Measurements from ENCODE around the gene KCNF1.

KCNF1 gene

DNA sequence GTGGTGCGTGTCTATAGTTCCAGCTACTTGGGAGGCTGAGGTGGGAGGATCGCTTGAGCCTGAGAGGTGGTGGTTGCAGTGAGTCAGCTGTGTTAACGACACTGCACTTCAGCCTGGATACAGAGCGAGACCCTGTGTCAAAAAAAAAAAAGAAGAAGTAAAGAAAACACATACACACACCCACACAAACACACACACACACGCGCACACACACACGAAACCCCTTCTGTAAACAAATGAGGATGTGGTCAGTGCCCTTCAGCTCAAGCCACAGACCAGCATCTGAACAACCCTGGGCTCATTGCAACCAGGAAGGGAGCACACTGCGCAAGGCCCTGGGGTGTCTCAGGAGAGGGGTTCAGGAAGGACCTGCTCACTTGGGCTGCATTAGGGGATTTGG, 47.9 kb upstream of the KCNF1 start:
- H3K4me1 ChIP-seq (ENCODE audit: low read length) = peaks cover 29% of the 10 kb centered on the region
- peak overlapping the region; percentile 1; the same call in 1 of the 2 replicates for H3K27ac ChIP-seq (ENCODE audit: low read length)
- H4K20me1 ChIP-seq (ENCODE audit: insufficient read depth, low read length) = no peaks in the 10 kb centered on the region
- H3K9me2 ChIP-seq (replicated peaks; ENCODE audit: insufficient read depth, low read length) = no peaks in the 10 kb centered on the region
- no peak overlapping the region for H3K9ac ChIP-seq (ENCODE audit: low read length)
- no peak overlapping the region for H2AFZ ChIP-seq (ENCODE audit: low read length)
- TF ChIP-seq CTCF (IDR thresholded peaks at IDR 0.05; ENCODE audit: low read length) (no peak), EZH2 (optimal IDR thresholded peaks at IDR 0.05; ENCODE audit: low read depth, low read length) (no peak), EZH2phosphoT487 (IDR thresholded peaks at IDR 0.05; ENCODE audit: low read length) (no peak)
- H3K4me3 ChIP-seq (ENCODE audit: low read length) = peak overlapping the region; percentile 22; the same call in 1 of the 2 replicates
- H3F3A ChIP-seq (ENCODE audit: insufficient read depth, low read length) = peaks cover 20% of the 10 kb centered on the region
- no peaks in the 10 kb centered on the region for H3K9me3 ChIP-seq (replicated peaks; ENCODE audit: insufficient read depth, low read length)
- H3K27me3 ChIP-seq (replicated peaks; ENCODE audit: insufficient read depth, low read length) = peaks cover 19% of the 10 kb centered on the region
- peak; percentile 61 for DNase-seq
- peak overlapping the region; percentile 70 for H3K4me2 ChIP-seq (ENCODE audit: low read depth, low read length)
- no peaks in the 10 kb centered on the region for H3K79me2 ChIP-seq (ENCODE audit: low read length)
- no peaks in the 10 kb centered on the region for H3K36me3 ChIP-seq (replicated peaks; ENCODE audit: insufficient read depth, low read length)

DNA sequence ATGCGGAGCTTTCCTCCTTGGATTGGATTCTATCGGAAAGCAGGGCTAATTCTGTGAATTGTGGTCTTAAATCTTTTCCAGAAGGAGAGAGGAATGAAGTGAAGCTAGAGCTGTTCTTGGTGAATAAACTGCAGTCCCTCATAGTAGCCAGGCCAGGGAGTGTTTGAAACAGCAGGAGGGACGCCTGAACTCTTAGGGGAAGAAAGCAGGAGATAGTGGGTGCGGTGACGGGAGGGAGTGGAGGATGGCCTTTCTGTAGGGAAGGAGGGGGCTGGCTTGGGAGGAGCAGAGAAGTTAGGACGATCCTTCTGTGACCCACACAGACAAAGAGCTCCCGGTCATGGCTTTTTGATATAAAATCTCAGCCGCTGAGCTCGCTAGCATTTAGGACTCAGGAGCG, 47.5 kb upstream of the KCNF1 start:
- Histone ChIP-seq H3K79me2 (ENCODE audit: low read length) (no peaks in the 10 kb centered on the region), H3K27ac (ENCODE audit: low read length) (peak overlapping the region; percentile 62; the same call in 1 of the 2 replicates), H3K4me1 (ENCODE audit: low read length) (peaks cover 29% of the 10 kb centered on the region), H3K4me3 (ENCODE audit: low read length) (peak overlapping the region; percentile 22; the same call in 1 of the 2 replicates), H3F3A (ENCODE audit: insufficient read depth, low read length) (peaks cover 20% of the 10 kb centered on the region), H3K36me3 (replicated peaks; ENCODE audit: insufficient read depth, low read length) (no peaks in the 10 kb centered on the region), H3K27me3 (replicated peaks; ENCODE audit: insufficient read depth, low read length) (peaks cover 19% of the 10 kb centered on the region), H3K9ac (ENCODE audit: low read length) (no peak overlapping the region), H2AFZ (ENCODE audit: low read length) (no peak overlapping the region), H3K9me3 (replicated peaks; ENCODE audit: insufficient read depth, low read length) (no peaks in the 10 kb centered on the region), H4K20me1 (ENCODE audit: insufficient read depth, low read length) (no peaks in the 10 kb centered on the region), H3K4me2 (ENCODE audit: low read depth, low read length) (peak overlapping the region; percentile 70), H3K9me2 (replicated peaks; ENCODE audit: insufficient read depth, low read length) (no peaks in the 10 kb centered on the region)
- TF ChIP-seq EZH2phosphoT487 (IDR thresholded peaks at IDR 0.05; ENCODE audit: low read length) (no peak), EZH2 (optimal IDR thresholded peaks at IDR 0.05; ENCODE audit: low read depth, low read length) (no peak), CTCF (IDR thresholded peaks at IDR 0.05; ENCODE audit: low read length) (no peak)
- no peak for DNase-seq

DNA sequence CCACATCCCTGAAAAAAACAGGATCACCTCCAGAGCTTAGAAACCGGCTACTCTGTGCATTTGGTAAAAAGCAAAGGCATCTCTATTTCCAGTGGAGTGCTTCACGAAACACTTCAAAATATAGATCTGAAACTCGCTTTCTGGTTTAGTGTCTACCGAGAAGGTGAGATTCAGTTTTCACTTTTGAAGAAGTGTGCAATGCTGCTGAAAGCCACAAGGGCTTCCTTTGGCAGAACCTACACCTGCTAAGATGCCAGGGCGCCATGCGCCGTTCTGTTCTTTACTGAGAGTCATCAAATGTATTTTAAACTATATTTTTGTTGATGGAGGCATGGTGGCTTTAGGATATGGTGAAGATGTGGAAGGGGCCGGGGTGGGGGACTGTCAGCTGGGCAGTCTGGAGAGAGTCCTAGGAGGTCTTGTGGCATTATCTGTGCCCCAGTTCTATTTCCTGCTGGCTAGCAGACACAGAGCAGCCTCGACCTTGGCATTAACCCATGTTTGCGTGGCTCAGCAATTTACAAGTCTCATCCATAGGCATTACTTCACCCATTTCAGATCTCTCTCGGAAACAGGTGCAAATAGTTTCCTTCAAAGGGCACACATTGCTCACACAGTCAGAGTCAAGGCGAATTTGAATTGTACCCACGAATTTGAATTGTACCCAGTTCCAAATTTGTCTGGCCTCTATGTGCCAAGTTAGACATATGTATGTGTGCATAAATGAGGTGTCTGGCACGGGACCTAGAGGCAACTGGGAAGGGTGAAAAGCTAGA, 46.7 kb upstream of the KCNF1 start:
- Histone ChIP-seq H2AFZ (ENCODE audit: low read length) (peak overlapping the region; percentile 40), H3F3A (ENCODE audit: insufficient read depth, low read length) (peaks cover 20% of the 10 kb centered on the region), H3K27me3 (replicated peaks; ENCODE audit: insufficient read depth, low read length) (peaks cover 19% of the 10 kb centered on the region), H3K9me3 (replicated peaks; ENCODE audit: insufficient read depth, low read length) (no peaks in the 10 kb centered on the region), H3K36me3 (replicated peaks; ENCODE audit: insufficient read depth, low read length) (no peaks in the 10 kb centered on the region), H3K4me1 (ENCODE audit: low read length) (peaks cover 29% of the 10 kb centered on the region), H4K20me1 (ENCODE audit: insufficient read depth, low read length) (no peaks in the 10 kb centered on the region), H3K4me2 (ENCODE audit: low read depth, low read length) (peak overlapping the region; percentile 70), H3K27ac (ENCODE audit: low read length) (peak overlapping the region; percentile 62; the same call in 1 of the 2 replicates), H3K9me2 (replicated peaks; ENCODE audit: insufficient read depth, low read length) (no peaks in the 10 kb centered on the region), H3K79me2 (ENCODE audit: low read length) (no peaks in the 10 kb centered on the region), H3K9ac (ENCODE audit: low read length) (no peak overlapping the region), H3K4me3 (ENCODE audit: low read length) (peak overlapping the region; percentile 23; the same call in 1 of the 2 replicates)
- no peak for TF ChIP-seq EZH2 (optimal IDR thresholded peaks at IDR 0.05; ENCODE audit: low read depth, low read length)
- peak; percentile 62 for TF ChIP-seq CTCF (IDR thresholded peaks at IDR 0.05; ENCODE audit: low read length)
- peak; percentile 92 for DNase-seq
